BE2C (cell line): ENCODE results near the gene RGN.

Source experiments
- DNase-seq: peaks from one replicate; pipeline ENCODE4 v3.0.0-alpha.2; 2020
- H3K27me3 ChIP-seq: fragments of 250-450 bp; sonication (Bioruptor Pico); 2 replicates; pipeline ENCODE4 v1.5.1; 2020; ENCODE audit warnings: mild to moderate bottlenecking
- H3K36me3 ChIP-seq: fragments of 250-450 bp; sonication (Bioruptor Pico); 2 replicates; pipeline ENCODE4 v1.5.1; 2020; ENCODE audit warnings: mild to moderate bottlenecking
- H3K4me1 ChIP-seq: fragments of 250-450 bp; sonication (Bioruptor Pico); 2 replicates; pipeline ENCODE4 v1.5.1; 2020
- H3K4me3 ChIP-seq: 2 replicates; pipeline ENCODE4 v1.5.1; 2011; ENCODE audit warnings: low read depth, low read length
- H3K9me3 ChIP-seq: fragments of 250-450 bp; sonication (Bioruptor Pico); 2 replicates; pipeline ENCODE4 v1.5.1; 2020
- CTCF ChIP-seq: IDR thresholded peaks from 2 replicates; pipeline ENCODE4 v1.5.1; 2012; ENCODE audit warnings: mild to moderate bottlenecking, low read depth, low read length

The RGN gene

GRCh38 chrX:47138171-47138570 is 59.9 kb downstream of the RGN start:
- Histone ChIP-seq H3K9me3 (no peaks in the 10 kb centered on the region), H3K4me3 (no peak overlapping the region), H3K36me3 (peaks cover 10% of the 10 kb centered on the region), H3K4me1 (no peaks in the 10 kb centered on the region), H3K27me3 (no peaks in the 10 kb centered on the region)
- no peak for TF ChIP-seq CTCF
- no peak for DNase-seq
